Stimulated activated naive CD8-positive, alpha-beta T cell treated with anti-CD3 and anti-CD28 coated beads, Interleukin-15, Interleukin-2, amounts not matched to agents 100 U/mL and 50 U/mL, for 24 hours (primary cell): ENCODE data around the gene HNRNPA1.
"Not testable (repeated sequence)": the region's sequence is repeated elsewhere in the genome, so short reads cannot be mapped to it uniquely, and the experiment has no call there.

Source experiments
- ATAC-seq: fragments of 150-1000 bp; cut with Tn5 transposase; one replicate; pipeline ENCODE4 v1.10.0; 2021
- DNase-seq: peaks from one replicate; pipeline ENCODE4 v3.0.0; 2021

The HNRNPA1 gene

GRCh38 chr12:54276368-54276767, 4.2 kb upstream of the HNRNPA1 start:
- DNase-seq, result no peak
- ATAC-seq, result no peak

- DNase-seq, result no peak
- no peak for ATAC-seq
These were observed 2.7 kb upstream of the HNRNPA1 start for GRCh38 chr12:54277823-54278276.

DNA sequence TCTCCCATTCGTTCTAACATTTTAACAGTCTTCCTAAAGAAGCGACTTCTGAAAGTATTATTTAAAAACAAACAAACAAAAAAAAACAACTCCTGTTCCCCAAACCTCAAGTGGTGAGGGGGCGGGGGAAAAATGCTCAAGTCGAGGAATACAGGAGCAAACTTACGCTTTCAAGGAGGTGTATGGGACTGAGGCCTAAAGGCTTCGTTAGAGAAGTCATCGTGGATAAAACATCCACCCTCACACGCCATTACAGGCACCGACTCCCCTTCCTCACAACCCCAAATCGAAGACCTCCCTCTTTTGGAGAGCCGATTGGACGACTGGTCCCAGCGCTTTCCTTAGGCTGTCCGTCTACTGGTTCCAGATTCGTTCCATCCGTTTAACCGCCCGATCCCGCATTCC, 1.3 kb upstream of the HNRNPA1 start:
- no peak for DNase-seq
- ATAC-seq, result no peak

DNA sequence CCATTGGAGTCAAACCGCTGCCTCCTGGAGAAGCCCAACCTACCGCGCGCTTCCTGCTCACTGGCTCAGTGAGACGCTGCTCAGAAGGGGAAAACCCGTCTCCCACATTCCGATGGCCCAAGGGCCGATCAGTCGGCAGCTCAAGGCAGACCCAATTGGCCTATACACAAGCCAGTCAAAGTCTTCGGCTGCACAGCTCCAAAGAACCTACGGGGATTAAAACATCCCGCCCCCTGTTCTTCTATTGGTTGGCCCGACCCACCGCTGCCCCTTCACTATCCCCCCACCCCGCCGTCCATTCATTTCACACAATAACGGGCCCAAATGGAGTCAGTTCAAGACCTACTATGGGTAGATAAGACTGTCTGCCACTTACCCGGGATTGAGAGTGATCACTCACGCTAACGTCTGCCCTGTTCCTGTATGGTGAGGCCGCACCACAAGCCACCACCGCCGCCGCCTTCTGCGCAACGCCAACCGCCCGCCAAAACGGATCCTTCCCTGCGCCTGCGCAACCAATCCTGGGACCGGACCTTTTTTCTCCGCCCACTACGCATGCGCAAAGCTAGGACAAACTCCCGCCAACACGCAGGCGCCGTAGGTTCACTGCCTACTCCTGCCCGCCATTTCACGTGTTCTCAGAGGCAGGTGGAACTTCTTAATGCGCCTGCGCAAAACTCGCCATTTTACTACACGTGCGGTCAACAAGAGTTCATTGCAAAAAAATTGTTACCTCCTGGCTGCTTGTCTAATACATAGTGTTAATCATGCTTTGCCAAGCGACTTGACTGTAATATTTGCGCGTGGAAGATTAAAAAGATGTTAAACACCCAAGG, 676 bp upstream of the HNRNPA1 start, which contains the start of gene CBX5:
CBX5 (minus strand) TSS at position 491 of the 836 bp plus-strand sequence. CDS start 22,472 bp downstream, outside the sequence.
- peak; percentile 100 for DNase-seq

GRCh38 chr12:54281261-54281638, 724 bp downstream of the HNRNPA1 start:
- ATAC-seq, DNase-seq: not testable (repeated sequence)

More for the DNA sequence above, 676 bp upstream of the HNRNPA1 start, which contains the start of gene CBX5:
- ATAC-seq, result peak; percentile 82

DNA sequence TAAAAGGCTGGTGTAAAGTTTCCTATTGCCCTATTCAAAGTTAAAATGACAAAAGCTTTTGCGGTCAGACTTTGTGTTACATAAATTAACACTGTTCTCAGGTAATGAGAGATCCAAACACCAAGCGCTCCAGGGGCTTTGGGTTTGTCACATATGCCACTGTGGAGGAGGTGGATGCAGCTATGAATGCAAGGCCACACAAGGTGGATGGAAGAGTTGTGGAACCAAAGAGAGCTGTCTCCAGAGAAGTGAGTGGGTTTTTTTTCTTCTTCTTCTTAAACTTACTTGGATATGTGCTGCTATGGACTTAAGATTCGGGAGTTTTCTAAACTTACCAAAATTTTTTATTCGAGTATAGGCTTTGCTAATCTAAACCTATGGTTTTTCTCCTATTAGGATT, 1.2 kb downstream of the HNRNPA1 start:
- not testable (repeated sequence) for ATAC-seq, DNase-seq

GRCh38 chr12:54282949-54283593, 2.5 kb downstream of the HNRNPA1 start:
- peak; percentile 42 for DNase-seq
- no peak for ATAC-seq

- not testable (repeated sequence) for ATAC-seq, DNase-seq
These were observed 3.7 kb downstream of the HNRNPA1 start for GRCh38 chr12:54284070-54284780.

DNA sequence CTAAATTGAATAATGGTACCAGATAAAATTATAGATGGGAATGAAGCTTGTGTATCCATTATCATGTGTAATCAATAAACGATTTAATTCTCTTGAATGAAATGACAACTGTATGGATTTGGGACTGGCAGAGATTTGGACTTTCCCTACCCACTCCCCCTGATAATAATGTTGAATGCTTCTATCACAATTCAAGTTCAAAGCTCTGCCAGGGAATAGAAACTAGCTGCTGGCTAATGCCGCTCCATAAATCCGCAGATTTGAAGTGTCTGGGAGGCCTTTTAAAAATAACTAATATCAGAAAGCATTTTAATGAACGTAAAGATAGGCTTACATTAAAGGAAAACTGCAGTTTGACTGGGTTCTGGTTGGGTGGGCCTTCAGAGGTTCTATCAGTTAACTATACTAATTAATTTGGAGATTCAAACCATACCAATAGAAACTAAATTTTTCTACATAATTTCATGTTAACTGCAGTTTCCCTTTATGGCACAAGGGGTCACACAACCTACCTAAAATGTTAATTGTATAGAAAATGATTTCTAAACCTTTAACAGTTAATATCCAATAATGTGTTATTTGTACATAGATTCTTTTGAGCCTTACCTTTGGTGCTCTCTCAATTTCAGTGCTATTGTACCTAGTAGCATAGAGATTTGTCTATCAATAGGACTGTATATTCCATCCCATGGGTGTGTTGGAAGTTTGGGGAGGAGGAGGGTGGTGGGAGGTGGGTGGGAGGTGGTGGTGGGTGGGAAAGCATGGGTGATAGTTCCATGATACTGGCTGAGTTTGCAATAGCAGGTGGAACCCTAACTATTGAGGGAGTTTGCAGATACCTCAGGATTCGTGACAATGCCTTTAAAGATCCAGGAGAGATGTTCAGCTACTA, 4.9 kb downstream of the HNRNPA1 start:
- ATAC-seq (no peak), DNase-seq (no peak)

DNA sequence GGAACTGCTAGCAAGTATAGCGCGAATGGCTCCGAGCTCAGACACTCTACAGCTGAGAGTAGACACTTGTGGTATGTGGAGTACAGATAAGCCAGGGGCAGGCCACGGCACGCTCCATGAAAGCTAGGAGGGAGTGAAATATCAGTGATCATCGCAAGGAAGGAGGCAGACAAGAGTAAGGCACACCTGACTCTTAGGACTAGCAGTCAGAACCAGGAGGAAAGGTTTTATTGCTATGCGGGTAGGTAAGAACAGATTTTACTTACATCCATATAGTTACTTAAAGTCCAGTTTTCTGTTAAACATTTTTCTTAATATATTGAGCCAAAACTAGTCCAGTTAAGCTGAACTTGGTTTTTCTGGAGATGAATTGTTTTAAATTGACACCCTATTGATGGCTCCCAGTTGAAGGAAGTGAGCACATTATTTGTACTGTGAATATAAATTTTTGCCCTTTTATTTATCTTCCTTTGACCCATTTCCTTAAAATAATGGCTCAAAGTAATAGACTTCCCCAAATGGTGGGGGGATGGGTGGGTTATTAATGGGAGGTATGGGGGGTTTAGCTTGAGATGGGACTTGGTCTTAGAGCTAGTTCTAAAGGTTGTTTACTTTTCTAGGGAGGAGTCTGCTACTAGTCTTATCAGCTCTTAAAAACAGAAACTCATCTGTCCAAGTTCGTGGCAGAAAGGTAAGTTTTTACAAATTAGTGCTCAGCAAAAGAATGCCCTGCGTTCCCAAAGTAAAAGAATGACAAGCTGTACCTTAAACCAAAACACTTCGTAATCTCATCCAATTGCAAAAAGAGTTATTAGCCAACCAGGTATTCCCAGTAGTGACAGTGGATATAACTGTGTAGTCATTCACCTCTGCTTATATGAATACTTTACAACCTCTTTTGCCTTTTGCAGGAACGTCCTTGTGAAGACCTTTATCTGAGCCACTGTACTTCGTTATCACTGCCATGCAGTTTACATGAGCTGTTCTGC, 5.8 kb downstream of the HNRNPA1 start:
- no peak for DNase-seq
- ATAC-seq, result no peak

GRCh38 chr12:54287261-54288157, 7.0 kb downstream of the HNRNPA1 start:
- DNase-seq, result peak; percentile 25
- no peak for ATAC-seq

DNA sequence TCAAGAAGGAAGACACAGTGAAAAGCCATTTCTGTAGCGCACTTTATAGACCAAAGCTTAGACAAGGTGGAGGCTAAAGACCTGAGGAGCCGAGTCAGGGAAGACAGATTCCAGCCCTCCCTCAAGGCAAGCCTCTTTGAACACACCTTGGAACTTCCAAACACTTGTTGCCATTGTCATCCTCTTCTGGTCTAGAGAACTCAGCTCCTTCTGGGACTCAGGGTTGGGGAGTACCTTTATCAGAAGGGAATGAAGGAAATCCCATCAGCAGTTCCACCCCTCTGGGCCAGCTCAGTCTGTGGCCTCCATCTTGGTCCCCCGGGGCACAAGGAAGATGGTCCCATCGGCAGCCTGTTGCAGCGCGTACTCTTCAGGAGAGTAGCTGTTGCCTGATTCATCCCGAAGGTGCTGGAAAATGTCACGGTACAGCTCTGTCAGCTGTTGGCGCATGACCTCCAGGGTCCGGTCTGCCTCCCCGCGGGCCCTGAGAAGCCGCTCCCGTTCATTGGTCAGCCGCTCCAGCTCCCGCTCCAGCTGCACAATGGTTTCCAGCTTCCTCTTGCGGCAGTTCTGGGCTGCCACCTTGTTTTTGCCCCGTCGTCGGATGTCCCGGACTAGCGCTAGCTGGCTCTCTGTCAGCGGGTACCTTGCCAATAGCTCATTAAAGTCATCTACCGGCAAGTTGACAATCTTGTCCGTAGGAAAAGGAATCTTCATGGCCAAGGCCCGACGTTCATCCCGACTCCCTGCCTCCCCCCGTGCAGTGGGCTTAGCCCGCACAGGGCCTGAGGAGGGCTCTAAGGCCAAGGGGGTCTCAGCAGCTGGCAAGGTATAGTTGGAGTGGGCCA, 11.8 kb downstream of the HNRNPA1 start:
- DNase-seq (no peak), ATAC-seq (no peak)

DNA sequence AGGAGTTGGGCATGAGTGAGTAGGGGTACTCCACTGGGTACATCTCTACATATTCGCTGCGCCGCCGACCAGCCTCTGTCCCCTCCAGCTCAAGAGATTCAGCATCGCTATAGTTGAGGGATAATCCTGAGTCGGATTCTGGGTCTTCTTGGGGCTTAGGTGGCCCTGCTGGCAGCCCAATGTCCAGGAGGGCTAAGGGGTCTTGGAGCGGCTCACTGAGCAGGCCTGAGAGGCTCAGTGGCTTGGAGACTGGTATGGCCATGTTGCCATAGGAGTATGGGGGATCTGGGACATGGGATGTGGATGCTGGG, 12.4 kb downstream of the HNRNPA1 start:
- DNase-seq, result no peak
- no peak for ATAC-seq

DNA sequence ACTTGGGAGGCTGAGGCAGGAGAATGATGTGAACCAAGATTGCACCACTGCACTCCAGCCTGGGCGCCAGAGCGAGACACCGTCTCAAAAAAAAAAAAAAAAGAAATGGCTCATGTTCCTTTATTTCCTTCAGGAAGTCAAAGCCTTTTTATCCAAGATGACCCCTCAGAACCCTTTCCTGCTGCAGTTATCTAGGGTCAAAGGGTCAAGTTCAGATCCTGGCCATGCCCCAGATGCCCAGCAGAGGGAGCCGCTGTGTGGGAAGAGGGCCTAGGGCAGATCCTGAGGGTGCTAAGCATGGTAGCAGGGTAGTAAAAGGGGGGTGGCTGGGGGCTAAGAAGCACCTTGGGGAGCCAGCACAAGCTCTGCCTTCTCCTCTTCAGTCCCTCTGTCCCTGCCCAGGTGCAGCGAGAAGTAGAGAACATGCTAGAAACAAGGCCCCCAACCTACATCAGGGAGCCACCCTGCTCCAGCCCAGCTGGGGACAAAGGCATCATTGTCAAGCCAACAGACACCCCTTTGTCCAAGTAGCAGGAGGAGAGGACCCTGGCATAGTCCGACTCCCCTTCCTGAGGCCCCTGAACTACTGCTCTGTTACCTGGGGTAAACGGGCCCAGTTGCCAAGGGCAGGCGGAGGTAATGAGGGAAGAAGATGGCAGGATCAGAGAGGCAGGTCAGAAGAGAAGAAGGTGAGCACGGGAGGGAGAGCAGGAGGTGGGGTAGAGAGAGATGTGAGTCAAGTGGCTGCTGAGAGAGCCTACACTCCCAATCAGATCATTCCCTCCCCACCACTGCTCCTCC, 13.8 kb downstream of the HNRNPA1 start:
- peak; percentile 80 for DNase-seq
- peak; percentile 73 for ATAC-seq

DNA sequence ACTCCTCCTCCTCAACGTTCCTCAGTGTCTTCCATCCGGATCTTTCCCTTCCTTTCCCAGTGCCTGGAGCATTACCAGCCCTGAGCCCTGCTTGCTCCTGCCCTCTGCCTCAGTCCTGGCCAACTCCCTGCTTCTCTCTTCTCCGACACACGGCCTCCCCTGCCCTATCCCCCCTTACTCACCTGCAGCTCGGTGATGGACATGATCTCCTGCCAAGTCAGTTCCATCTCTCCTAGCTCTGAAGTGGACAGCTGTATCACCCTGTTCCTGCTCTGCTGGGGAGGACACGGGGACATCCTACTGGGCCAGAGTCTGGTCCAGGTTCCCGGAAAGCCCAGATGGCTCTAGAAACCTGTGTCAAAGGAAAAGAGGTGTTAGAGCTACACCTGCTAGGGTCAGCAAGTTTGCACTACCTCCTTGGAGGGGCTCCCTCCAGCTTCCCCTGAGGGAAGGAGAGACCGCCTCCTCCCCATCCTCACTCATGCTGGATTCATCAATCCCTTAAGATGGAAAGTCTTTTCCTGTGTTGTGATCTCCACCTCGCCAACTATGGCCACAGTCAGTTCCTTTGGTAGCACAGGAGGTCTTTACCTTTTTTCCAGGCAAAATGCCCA, 14.5 kb downstream of the HNRNPA1 start:
- DNase-seq, result no peak
- ATAC-seq, result no peak

DNA sequence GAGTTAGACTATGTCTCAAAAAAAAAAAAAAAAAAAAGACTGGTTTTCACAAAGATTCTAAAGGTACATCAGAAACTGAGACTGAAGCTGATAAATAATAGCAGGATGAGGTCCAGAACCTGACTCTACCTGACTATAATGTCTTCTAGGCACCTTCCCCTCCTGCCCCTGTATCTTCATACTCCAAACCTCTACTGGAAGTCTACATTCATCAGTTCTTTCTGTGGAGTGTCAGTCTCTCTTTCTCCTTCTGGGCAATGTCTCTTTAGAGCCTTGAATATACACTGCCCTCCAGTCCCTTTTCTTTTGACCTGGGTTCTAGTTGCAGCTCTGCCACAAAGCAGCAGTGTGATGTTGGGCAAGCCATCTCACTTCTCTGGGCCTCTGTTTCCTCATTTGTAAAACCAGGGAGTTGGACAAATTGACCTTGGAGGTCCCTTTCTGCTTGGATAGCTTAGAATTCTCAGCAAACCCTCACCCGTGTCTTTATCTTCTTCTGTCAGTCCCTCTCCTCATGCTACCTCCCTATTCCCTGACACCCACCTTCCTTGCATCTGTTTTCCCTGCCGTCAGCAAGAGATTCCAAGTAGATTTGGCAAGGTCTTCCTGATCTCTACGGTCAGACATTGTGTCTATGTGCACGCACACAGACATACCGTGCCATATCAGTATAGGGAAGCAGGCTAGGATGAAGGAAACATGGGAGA, 16.0 kb downstream of the HNRNPA1 start:
- no peak for DNase-seq
- ATAC-seq, result no peak

DNA sequence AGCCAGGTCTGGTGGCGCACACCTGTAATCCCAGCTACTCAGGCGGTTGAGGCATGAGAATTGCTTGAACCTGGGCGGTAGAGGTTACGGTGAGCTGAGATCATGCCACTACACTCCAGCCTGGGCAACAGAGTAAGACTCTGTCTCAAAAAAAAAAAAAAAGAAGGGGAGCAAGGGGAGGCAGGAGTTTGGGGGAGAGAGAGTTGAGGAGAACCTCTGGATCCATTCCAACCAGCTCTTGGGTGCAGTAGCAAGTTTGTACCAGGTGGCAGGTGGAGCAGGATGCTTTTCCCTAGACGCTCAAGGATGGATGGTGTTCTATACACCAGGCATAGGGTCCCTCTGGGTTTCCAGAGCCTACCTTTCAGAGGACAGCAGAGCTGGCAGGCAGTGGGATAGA, 18.4 kb downstream of the HNRNPA1 start:
- ATAC-seq, result no peak
- DNase-seq, result no peak
